Ishikawa (cell line): ENCODE data around the gene REPIN1.

Experiments used
- CEBPB ChIP-seq: IDR thresholded peaks from 2 replicates; pipeline ENCODE4 v1.6.1; 2012
- EP300 ChIP-seq: IDR thresholded peaks from 2 replicates; pipeline ENCODE4 v1.6.1; 2012; ENCODE audit warnings: borderline replicate concordance
- NFIC ChIP-seq: IDR thresholded peaks from 2 replicates; pipeline ENCODE4 v1.6.1; 2012
- TAF1 ChIP-seq: IDR thresholded peaks from 2 replicates; pipeline ENCODE4 v1.6.1; 2012; ENCODE audit warnings: low read depth, mild to moderate bottlenecking
- YY1 ChIP-seq: IDR thresholded peaks from 2 replicates; pipeline ENCODE4 v1.6.1; 2012; ENCODE audit warnings: low read depth
- ZBTB7A ChIP-seq: IDR thresholded peaks from 2 replicates; pipeline ENCODE4 v1.6.1; 2012; ENCODE audit warnings: low read depth
- TF ChIP-seq, protein P1 (sequence below): IDR thresholded peaks from 2 replicates; pipeline ENCODE4 v1.6.1; 2012; ENCODE audit warnings: low read depth, mild to moderate bottlenecking
- TF ChIP-seq, protein P2 (sequence below): IDR thresholded peaks from 2 replicates; pipeline ENCODE4 v1.6.1; 2012

DNA sequence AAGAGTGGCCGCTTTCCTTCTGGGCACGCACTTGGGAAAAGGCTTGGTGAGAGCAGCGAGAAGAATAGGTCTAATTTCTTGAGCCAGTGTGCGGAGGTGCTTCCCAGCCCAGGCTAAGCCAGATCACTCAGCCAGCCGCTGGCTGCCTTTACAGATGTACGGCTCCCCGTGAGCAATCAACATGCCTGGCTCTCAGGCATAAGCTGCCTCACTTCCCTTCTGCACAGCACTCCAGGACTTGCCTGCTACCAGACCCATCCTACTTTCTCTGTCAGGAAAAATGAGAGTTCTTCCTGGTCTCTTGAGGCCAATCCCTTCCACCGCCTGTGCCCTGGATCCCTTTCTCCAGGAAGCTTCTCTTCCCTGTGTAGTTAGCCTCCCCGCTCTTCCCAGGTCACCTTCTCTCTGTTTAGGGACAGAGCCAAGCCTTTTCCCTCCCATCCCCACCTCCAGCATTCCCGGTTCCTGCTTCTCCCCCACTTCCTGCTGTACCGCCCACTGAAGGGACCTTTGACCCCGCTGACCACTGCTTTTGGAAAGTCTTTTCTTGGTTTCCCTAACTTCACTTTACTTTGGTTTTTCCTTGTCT is 44.2 kb upstream of the REPIN1 start:
- no peak for TF ChIP-seq CEBPB
- TF ChIP-seq, protein P1, sequence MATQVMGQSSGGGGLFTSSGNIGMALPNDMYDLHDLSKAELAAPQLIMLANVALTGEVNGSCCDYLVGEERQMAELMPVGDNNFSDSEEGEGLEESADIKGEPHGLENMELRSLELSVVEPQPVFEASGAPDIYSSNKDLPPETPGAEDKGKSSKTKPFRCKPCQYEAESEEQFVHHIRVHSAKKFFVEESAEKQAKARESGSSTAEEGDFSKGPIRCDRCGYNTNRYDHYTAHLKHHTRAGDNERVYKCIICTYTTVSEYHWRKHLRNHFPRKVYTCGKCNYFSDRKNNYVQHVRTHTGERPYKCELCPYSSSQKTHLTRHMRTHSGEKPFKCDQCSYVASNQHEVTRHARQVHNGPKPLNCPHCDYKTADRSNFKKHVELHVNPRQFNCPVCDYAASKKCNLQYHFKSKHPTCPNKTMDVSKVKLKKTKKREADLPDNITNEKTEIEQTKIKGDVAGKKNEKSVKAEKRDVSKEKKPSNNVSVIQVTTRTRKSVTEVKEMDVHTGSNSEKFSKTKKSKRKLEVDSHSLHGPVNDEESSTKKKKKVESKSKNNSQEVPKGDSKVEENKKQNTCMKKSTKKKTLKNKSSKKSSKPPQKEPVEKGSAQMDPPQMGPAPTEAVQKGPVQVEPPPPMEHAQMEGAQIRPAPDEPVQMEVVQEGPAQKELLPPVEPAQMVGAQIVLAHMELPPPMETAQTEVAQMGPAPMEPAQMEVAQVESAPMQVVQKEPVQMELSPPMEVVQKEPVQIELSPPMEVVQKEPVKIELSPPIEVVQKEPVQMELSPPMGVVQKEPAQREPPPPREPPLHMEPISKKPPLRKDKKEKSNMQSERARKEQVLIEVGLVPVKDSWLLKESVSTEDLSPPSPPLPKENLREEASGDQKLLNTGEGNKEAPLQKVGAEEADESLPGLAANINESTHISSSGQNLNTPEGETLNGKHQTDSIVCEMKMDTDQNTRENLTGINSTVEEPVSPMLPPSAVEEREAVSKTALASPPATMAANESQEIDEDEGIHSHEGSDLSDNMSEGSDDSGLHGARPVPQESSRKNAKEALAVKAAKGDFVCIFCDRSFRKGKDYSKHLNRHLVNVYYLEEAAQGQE, result no peak
- TF ChIP-seq, protein P2, sequence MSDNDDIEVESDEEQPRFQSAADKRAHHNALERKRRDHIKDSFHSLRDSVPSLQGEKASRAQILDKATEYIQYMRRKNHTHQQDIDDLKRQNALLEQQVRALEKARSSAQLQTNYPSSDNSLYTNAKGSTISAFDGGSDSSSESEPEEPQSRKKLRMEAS, result no peak
- TF ChIP-seq EP300, result no peak
- TF ChIP-seq NFIC, result no peak
- no peak for TF ChIP-seq YY1
- no peak for TF ChIP-seq ZBTB7A
- no peak for TF ChIP-seq TAF1
